ENCODE results near the gene KRT83. TPM values are rescaled to one million over a fixed set of nuclear protein-coding genes. Genes with fewer than 3 reads are reported as not detected.

The KRT83 gene
- total and polyA plus RNA-seq, 12 donors, result not detected

- peaks cover 7% of the 10 kb centered on the region for H3K27me3 ChIP-seq
- H3K4me3 ChIP-seq, result no peak overlapping the region
- intact Hi-C loops (cut with DNase I), result no loop called here
- no peaks in the 10 kb centered on the region for H3K4me1 ChIP-seq (replicated peaks in 1 of 2)
- 85 to 94% (median 89%) methylated on average over 2 of the region's 2 CpGs for WGBS, 4 donors
- H3K27ac ChIP-seq, result no peak overlapping the region
- H3K9me3 ChIP-seq (replicated peaks in 1 of 3), result no peaks in the 10 kb centered on the region
- no peak for DNase-seq
- TF ChIP-seq POLR2A (IDR thresholded peaks at IDR 0.05) (no peak), CTCF (IDR thresholded peaks at IDR 0.05) (no peak)
- no peaks in the 10 kb centered on the region for H3K36me3 ChIP-seq (replicated peaks in 1 of 2)
Measured at GRCh38 chr12:52352951-52353350, 31.8 kb upstream of the KRT83 start.

- intact Hi-C loops (cut with DNase I), result no loop called here
- TF ChIP-seq POLR2A (IDR thresholded peaks at IDR 0.05), result no peak
- no peak for TF ChIP-seq CTCF (IDR thresholded peaks at IDR 0.05)
- Histone ChIP-seq H3K27ac (no peak overlapping the region), H3K4me3 (no peak overlapping the region), H3K27me3 (peaks cover 7% of the 10 kb centered on the region), H3K36me3 (replicated peaks in 1 of 2) (no peaks in the 10 kb centered on the region), H3K4me1 (replicated peaks in 1 of 2) (no peaks in the 10 kb centered on the region), H3K9me3 (replicated peaks in 1 of 3) (no peaks in the 10 kb centered on the region)
- WGBS, 4 donors, result 42 to 61% (median 51%) methylated on average over 9 of the region's 9 CpGs
- DNase-seq, result no peak
Measured at GRCh38 chr12:52351196-52352059, 30.2 kb upstream of the KRT83 start.

GRCh38 chr12:52350786-52351185 lies 29.6 kb upstream of the KRT83 start:
- no peaks in the 10 kb centered on the region for H3K36me3 ChIP-seq (replicated peaks in 1 of 2)
- intact Hi-C loops (cut with DNase I), result no loop called here
- TF ChIP-seq POLR2A (IDR thresholded peaks at IDR 0.05) (no peak), CTCF (IDR thresholded peaks at IDR 0.05) (no peak)
- H3K4me3 ChIP-seq, result no peak overlapping the region
- no peak for DNase-seq
- no peak overlapping the region for H3K27ac ChIP-seq
- peaks cover 7% of the 10 kb centered on the region for H3K27me3 ChIP-seq
- H3K4me1 ChIP-seq (replicated peaks in 1 of 2), result no peaks in the 10 kb centered on the region
- WGBS, 4 donors, result 89 to 99% (median 95%) methylated on average over 5 of the region's 5 CpGs
- H3K9me3 ChIP-seq (replicated peaks in 1 of 3), result no peaks in the 10 kb centered on the region

GRCh38 chr12:52350021-52350620 lies 28.9 kb upstream of the KRT83 start:
- H3K36me3 ChIP-seq (replicated peaks in 1 of 2), result no peaks in the 10 kb centered on the region
- H3K9me3 ChIP-seq (replicated peaks in 1 of 3), result no peaks in the 10 kb centered on the region
- H3K4me3 ChIP-seq, result no peak overlapping the region
- WGBS, 4 donors, result 89 to 90% (median 90%) methylated on average over 7 to 8 of the region's 8 CpGs
- no peak for DNase-seq
- TF ChIP-seq CTCF (IDR thresholded peaks at IDR 0.05) (no peak), POLR2A (IDR thresholded peaks at IDR 0.05) (no peak)
- H3K27me3 ChIP-seq, result peaks cover 7% of the 10 kb centered on the region
- intact Hi-C loops (cut with DNase I), result no loop called here
- H3K4me1 ChIP-seq (replicated peaks in 1 of 2), result no peaks in the 10 kb centered on the region
- no peak overlapping the region for H3K27ac ChIP-seq
